Fibroblast of the aortic adventitia (primary cell): ENCODE data around the gene GOLGA7B. TPM values are rescaled to one million over a fixed set of nuclear protein-coding genes. Genes with fewer than 3 reads are reported as not detected.

Experiments used
- DNase-seq: peaks from one replicate; pipeline ENCODE4 v3.0.0-alpha.2; 2010; ENCODE audit warnings: low read depth
- H3K4me3 ChIP-seq: 2 replicates; pipeline ENCODE4 v1.5.1; 2011; ENCODE audit warnings: low read depth, mild to moderate bottlenecking, control low read depth, low read length, moderate library complexity
- total RNA-seq: library from RNA; depleted of rRNA; stranded (reverse); fragments of >200 nt; gene quantifications from 2 replicates; pipeline ENCODE4 v1.2.3, GENCODE V29; 2012; ENCODE audit warnings: low replicate concordance
- TF ChIP-seq, protein P1 (sequence below): IDR thresholded peaks from 2 replicates; pipeline ENCODE4 v1.5.1; 2011; ENCODE audit warnings: mild to moderate bottlenecking, low read length, control low read depth, inconsistent platforms; ENCODE audit not compliant: insufficient read depth

GOLGA7B gene
- total RNA-seq, 1 donor = not detected

DNA sequence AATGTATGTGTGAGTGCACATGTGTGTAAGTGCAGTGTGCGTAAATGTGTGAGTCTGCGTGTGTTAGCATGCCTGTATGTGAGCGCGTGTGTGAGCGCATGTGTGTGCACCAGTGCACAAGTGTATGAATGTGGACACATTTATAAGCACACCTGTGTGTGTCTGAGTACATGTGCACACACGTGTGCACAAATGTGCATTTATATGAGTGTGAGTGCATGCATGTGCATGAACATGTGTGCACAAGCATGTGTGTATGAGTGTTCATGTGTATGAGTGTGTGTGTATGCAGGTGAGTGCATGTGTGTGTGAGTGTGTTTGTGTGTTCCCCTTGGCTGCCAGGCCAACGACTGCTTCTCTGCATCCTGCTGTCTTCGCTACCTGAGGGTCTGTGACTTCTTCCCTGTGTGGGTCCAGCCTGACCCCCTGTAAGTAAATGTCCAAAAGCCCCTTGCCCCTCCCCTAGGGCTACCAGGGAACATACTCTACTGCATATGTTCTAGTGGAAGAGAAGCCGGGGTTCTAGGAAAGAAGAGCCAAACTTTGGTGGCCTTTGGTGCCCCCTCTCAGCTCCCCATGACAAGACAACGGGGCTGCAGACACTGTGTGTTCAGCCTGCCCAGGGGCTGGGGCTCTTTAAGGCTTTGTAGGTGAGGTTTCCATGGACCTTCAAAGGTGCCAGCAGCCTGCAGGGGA lies 17.0 kb downstream of the GOLGA7B start:
- no peak for DNase-seq
- TF ChIP-seq, protein P1, sequence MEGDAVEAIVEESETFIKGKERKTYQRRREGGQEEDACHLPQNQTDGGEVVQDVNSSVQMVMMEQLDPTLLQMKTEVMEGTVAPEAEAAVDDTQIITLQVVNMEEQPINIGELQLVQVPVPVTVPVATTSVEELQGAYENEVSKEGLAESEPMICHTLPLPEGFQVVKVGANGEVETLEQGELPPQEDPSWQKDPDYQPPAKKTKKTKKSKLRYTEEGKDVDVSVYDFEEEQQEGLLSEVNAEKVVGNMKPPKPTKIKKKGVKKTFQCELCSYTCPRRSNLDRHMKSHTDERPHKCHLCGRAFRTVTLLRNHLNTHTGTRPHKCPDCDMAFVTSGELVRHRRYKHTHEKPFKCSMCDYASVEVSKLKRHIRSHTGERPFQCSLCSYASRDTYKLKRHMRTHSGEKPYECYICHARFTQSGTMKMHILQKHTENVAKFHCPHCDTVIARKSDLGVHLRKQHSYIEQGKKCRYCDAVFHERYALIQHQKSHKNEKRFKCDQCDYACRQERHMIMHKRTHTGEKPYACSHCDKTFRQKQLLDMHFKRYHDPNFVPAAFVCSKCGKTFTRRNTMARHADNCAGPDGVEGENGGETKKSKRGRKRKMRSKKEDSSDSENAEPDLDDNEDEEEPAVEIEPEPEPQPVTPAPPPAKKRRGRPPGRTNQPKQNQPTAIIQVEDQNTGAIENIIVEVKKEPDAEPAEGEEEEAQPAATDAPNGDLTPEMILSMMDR = no peak
- H3K4me3 ChIP-seq = no peak overlapping the region

DNA sequence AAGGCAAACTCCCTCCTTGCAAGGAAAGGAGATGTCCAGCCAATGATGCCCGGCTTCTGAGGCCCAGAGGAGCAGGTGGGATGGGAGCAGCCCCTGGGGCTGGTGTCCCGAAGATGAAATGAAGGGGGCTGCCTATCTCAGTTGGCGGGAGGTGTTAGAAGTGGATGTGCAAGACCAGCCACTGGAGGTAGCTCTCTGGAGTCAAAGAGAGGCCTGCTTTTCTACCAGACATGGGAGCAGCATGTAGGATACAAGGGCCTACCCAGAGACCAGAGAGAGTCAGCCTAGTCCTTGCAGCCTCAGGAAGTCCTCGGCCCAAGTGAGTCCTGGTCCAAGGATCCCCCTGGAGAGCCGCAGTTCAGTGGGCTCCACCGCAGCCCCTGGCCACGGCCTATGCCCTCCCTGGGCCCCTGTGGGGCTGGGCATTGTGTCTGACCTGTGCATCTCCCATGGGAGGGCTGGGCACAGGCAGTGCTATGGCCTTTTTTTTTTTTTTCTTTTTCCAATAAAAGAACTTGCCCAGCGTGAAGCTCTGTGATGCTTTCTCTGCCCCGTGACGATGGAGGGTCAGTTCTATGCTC lies 17.7 kb downstream of the GOLGA7B start:
- TF ChIP-seq, protein P1 = no peak
- no peak for DNase-seq
- no peak overlapping the region for H3K4me3 ChIP-seq

DNA sequence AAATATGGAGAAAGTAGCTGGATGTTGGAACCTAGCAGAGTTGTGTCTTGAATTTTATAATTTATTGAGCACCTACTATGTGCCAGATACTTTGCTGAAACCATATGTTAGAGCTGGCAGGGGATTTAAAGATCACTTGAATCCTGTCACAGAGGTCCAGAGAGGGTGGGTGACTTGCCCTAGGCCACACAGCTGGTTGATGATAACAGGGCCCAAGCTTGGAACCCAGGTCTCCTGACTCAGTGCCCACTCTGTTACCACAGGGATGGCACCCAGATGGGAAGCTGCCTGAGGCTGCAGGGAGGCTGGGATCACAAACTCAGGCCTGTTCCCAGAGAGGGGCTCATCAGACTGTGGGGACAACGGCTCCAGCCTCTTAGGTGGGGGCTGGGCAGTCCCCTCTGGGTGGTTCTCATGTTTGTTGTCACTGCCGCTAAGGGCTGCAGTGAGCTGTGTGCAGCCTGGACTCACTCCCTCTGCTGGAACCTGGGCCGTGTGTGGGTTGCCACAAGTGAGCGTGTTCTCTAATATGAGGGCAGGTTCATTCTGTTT lies 18.6 kb downstream of the GOLGA7B start:
- H3K4me3 ChIP-seq = no peak overlapping the region
- TF ChIP-seq, protein P1 = no peak
- DNase-seq = no peak

DNA sequence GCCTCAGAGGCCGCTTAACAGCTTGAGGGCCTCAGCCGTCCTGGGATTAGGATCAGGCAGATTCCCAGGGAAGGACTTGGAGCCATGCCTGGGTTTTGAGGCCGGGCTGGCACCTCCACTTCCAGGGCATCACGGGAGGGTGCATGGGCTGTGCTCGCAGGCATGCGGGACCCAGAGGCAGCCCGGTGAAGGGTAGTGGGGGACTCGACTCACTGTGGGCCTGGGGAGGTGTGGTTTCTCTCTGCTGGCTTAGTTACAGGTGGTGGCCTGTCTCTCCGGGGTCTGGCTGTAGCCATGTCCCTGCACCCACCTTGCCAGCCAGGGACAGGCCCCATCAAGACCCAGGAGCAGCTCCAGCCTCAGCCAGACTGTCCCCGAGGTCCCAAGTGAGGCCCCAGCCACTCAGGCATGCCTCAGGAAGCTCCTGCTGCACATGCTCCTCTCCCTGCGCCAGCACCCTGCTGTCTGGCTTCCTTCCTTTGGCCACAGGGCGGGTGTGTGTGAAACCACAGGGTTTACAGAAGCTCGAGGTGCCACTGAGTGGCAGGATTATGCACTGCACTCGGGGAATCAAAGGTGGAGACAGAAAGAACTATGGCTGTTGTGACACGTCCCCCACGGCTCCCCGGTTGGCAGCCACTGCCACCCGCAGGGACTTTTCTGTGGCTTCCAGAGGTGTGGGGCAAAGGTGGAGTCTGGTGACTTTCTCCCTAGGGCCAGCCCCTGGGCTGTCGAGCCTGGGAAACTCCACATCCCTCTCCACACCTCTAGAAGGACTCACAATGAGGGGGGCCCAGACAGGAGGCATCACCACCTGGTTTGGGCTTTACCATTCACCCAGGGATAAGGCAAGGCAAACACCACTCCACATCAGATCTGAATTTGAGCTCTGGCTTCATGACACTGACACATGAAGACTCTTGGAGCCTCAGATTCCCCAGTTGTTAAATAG lies 19.7 kb downstream of the GOLGA7B start:
- DNase-seq = peak; percentile 78

DNA sequence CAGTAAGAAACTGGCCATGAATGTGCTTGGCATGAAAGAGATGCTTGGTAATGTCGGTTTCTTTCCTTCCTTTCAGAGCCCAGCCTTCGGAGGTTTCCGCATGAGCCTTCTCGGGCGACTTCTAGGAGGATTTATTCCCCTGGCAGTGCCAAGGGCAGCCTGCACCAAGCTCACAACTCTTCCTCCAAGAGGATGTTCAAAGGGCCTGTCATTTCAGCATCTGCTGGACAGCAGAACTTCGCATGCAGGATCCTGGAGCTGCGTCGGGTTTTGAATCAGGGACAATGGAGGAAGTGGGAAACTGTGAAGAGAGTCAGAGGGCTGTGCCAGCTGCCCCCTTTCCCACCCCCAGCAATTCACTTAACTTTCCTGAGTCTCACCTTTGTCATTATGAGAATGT lies 21.3 kb downstream of the GOLGA7B start:
- H3K4me3 ChIP-seq = no peak overlapping the region
- TF ChIP-seq, protein P1 = no peak
- no peak for DNase-seq

More for the DNA sequence above, 19.7 kb downstream of the GOLGA7B start:
- H3K4me3 ChIP-seq = no peak overlapping the region
- TF ChIP-seq, protein P1 = peak; percentile 83

DNA sequence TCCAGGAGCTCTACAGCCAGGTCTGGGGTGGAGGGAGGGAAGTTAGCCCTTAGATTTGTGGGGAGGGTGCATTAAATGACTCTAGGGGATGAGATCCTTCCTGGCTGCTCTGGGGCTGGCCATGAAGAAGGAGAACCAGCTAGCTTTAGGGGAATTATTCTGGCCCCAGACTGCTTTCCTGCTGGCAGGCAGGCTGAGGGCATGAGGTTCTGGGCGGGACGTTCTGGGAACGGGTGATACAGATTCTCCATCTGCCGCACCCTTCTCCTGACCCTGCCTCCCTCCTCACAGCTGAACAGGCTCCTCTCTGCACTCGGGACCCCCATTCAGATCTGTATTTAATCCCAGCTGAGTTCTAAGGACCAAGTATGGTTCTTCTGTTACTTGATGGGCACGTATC lies 23.9 kb downstream of the GOLGA7B start:
- TF ChIP-seq, protein P1 = no peak
- H3K4me3 ChIP-seq = no peak overlapping the region
- no peak for DNase-seq
